Stimulated activated naive B cell treated with anti-CD40 and anti-IgM and Interleukin-4, amounts not matched to agents 10 μg/mL and 1 μg/mL and 100 μg/mL, for 72 hours (primary cell): ENCODE measurements around the gene ARHGEF6.

Experiments
- ATAC-seq, 2 donors: fragments of 150-1000 bp; cut with Tn5 transposase; replicated peaks; 2 replicates each; pipeline ENCODE4 v1.10.0; 2021; ENCODE audit warnings: moderate library complexity in 1 of 2
- DNase-seq: peaks from one replicate; pipeline ENCODE4 v3.0.0; 2021
- H3K27ac Mint-ChIP-seq: one replicate; pipeline ENCODE4 v1.8.0; 2022; ENCODE audit warnings: mild to moderate bottlenecking, mixed read lengths
- H3K27me3 Mint-ChIP-seq, 2 donors: one replicate each; pipeline ENCODE4 v1.8.0; 2022; ENCODE audit warnings: mixed read lengths in 2 of 2
- H3K36me3 Mint-ChIP-seq, 2 donors: one replicate each; pipeline ENCODE4 v1.8.0; 2022; ENCODE audit warnings: mixed read lengths in 2 of 2, mild to moderate bottlenecking in 1 of 2
- H3K4me1 Mint-ChIP-seq, 2 donors: one replicate each; pipeline ENCODE4 v1.8.0; 2022; ENCODE audit warnings: mixed read lengths in 2 of 2, mild to moderate bottlenecking in 1 of 2
- H3K4me3 Mint-ChIP-seq, 2 donors: one replicate each; pipeline ENCODE4 v1.8.0; 2022; ENCODE audit warnings: mild to moderate bottlenecking in 2 of 2, mixed read lengths in 2 of 2, moderate library complexity in 1 of 2
- H3K9me3 Mint-ChIP-seq, 2 donors: one replicate each; pipeline ENCODE4 v1.8.0; 2022; ENCODE audit warnings: mixed read lengths in 2 of 2, mild to moderate bottlenecking in 1 of 2

ARHGEF6 gene

GRCh38 chrX:136747003-136747986 lies 33.4 kb downstream of the ARHGEF6 start:
- peaks cover 3 to 4% of the 10 kb centered on the region in 2 donors for H3K36me3 Mint-ChIP-seq

GRCh38 chrX:136745215-136746173 lies 35.2 kb downstream of the ARHGEF6 start:
- ATAC-seq (peak; percentile 18 to 22), DNase-seq (no peak)
- Mint-ChIP-seq H3K36me3 (peaks cover 3 to 6% of the 10 kb centered on the region in 2 donors), H3K27ac (peak overlapping the region; percentile 48), H3K9me3 (no peaks in the 10 kb centered on the region), H3K4me1 (peaks cover 11 to 63% of the 10 kb centered on the region in 2 donors), H3K27me3 (no peaks in the 10 kb centered on the region), H3K4me3 (peak overlapping the region in 1 of 2 donors; percentile 22)

More at GRCh38 chrX:136747003-136747986, 33.4 kb downstream of the ARHGEF6 start:
- ATAC-seq (peak; percentile 91 to 93), DNase-seq (no peak)
- no peaks in the 10 kb centered on the region for H3K9me3 Mint-ChIP-seq
- H3K27ac Mint-ChIP-seq: peak overlapping the region; percentile 62
- H3K4me1 Mint-ChIP-seq: peaks cover 12 to 63% of the 10 kb centered on the region in 2 donors
- H3K4me3 Mint-ChIP-seq: peak overlapping the region; percentile 7 to 72
- H3K27me3 Mint-ChIP-seq: no peaks in the 10 kb centered on the region

GRCh38 chrX:136742721-136743379 lies 37.9 kb downstream of the ARHGEF6 start:
- ATAC-seq (no peak), DNase-seq (no peak)
- Mint-ChIP-seq H3K4me1 (peaks cover 5 to 44% of the 10 kb centered on the region in 2 donors), H3K27me3 (no peaks in the 10 kb centered on the region), H3K27ac (no peak overlapping the region), H3K9me3 (no peaks in the 10 kb centered on the region), H3K36me3 (peaks cover 11 to 15% of the 10 kb centered on the region in 2 donors), H3K4me3 (no peak overlapping the region)

GRCh38 chrX:136738049-136738729 lies 42.5 kb downstream of the ARHGEF6 start:
- no peak for ATAC-seq
- no peak for DNase-seq
- H3K27ac Mint-ChIP-seq: no peak overlapping the region
- peaks cover 2 to 3% of the 10 kb centered on the region in 2 donors for H3K4me1 Mint-ChIP-seq
- no peak overlapping the region for H3K4me3 Mint-ChIP-seq
- H3K9me3 Mint-ChIP-seq: no peaks in the 10 kb centered on the region
- peaks cover 8 to 11% of the 10 kb centered on the region in 2 donors for H3K36me3 Mint-ChIP-seq
- no peaks in the 10 kb centered on the region for H3K27me3 Mint-ChIP-seq

- ATAC-seq: no peak
- Mint-ChIP-seq H3K4me1 (peaks cover 0 to 3% of the 10 kb centered on the region in 2 donors), H3K27me3 (no peaks in the 10 kb centered on the region), H3K27ac (no peak overlapping the region), H3K9me3 (no peaks in the 10 kb centered on the region), H3K36me3 (peaks cover 8 to 11% of the 10 kb centered on the region in 2 donors), H3K4me3 (no peak overlapping the region)
- no peak for DNase-seq
Observed at GRCh38 chrX:136736690-136737089, 44.0 kb downstream of the ARHGEF6 start.

GRCh38 chrX:136735601-136736000 lies 45.1 kb downstream of the ARHGEF6 start:
- ATAC-seq: no peak
- Mint-ChIP-seq H3K27ac (no peak overlapping the region), H3K4me3 (no peak overlapping the region), H3K27me3 (no peaks in the 10 kb centered on the region), H3K4me1 (peaks cover 3 to 6% of the 10 kb centered on the region in 2 donors), H3K36me3 (peaks cover 8 to 14% of the 10 kb centered on the region in 2 donors), H3K9me3 (no peaks in the 10 kb centered on the region)
- no peak for DNase-seq

- Mint-ChIP-seq H3K27ac (no peak overlapping the region), H3K36me3 (peaks cover 0 to 4% of the 10 kb centered on the region in 2 donors), H3K4me1 (peaks cover 3 to 6% of the 10 kb centered on the region in 2 donors)
Observed at GRCh38 chrX:136733613-136734012, 47.1 kb downstream of the ARHGEF6 start.

GRCh38 chrX:136731798-136732197 lies 48.9 kb downstream of the ARHGEF6 start:
- Mint-ChIP-seq H3K36me3 (peaks cover 0 to 4% of the 10 kb centered on the region in 2 donors), H3K9me3 (no peaks in the 10 kb centered on the region), H3K27ac (no peak overlapping the region), H3K27me3 (no peaks in the 10 kb centered on the region), H3K4me3 (no peak overlapping the region), H3K4me1 (peaks cover 10 to 16% of the 10 kb centered on the region in 2 donors)
- DNase-seq (no peak), ATAC-seq (no peak)

More at GRCh38 chrX:136733613-136734012, 47.1 kb downstream of the ARHGEF6 start:
- H3K9me3 Mint-ChIP-seq: no peaks in the 10 kb centered on the region
- no peak overlapping the region for H3K4me3 Mint-ChIP-seq
- DNase-seq (no peak), ATAC-seq (no peak)
- no peaks in the 10 kb centered on the region for H3K27me3 Mint-ChIP-seq

GRCh38 chrX:136731207-136731782 lies 49.4 kb downstream of the ARHGEF6 start:
- H3K27me3 Mint-ChIP-seq: no peaks in the 10 kb centered on the region
- no peak overlapping the region for H3K27ac Mint-ChIP-seq
- ATAC-seq: no peak

GRCh38 chrX:136728393-136728792 lies 52.3 kb downstream of the ARHGEF6 start:
- peaks cover 0 to 4% of the 10 kb centered on the region in 2 donors for H3K36me3 Mint-ChIP-seq
- H3K27me3 Mint-ChIP-seq: no peaks in the 10 kb centered on the region
- no peaks in the 10 kb centered on the region for H3K9me3 Mint-ChIP-seq
- no peak overlapping the region for H3K4me3 Mint-ChIP-seq
- H3K27ac Mint-ChIP-seq: no peak overlapping the region
- no peak for DNase-seq
- H3K4me1 Mint-ChIP-seq: peaks cover 7 to 20% of the 10 kb centered on the region in 2 donors
- no peak for ATAC-seq

More at GRCh38 chrX:136731207-136731782, 49.4 kb downstream of the ARHGEF6 start:
- Mint-ChIP-seq H3K4me3 (no peak overlapping the region), H3K9me3 (no peaks in the 10 kb centered on the region), H3K36me3 (peaks cover 0 to 4% of the 10 kb centered on the region in 2 donors), H3K4me1 (peaks cover 8 to 20% of the 10 kb centered on the region in 2 donors)
- DNase-seq: no peak

- Mint-ChIP-seq H3K36me3 (peaks cover 3 to 8% of the 10 kb centered on the region in 2 donors), H3K9me3 (peaks cover 3 to 8% of the 10 kb centered on the region in 2 donors), H3K4me1 (peaks cover 7 to 14% of the 10 kb centered on the region in 2 donors), H3K27ac (no peak overlapping the region), H3K4me3 (no peak overlapping the region), H3K27me3 (no peaks in the 10 kb centered on the region)
- ATAC-seq (no peak), DNase-seq (no peak)
Observed at GRCh38 chrX:136725441-136726104, 55.2 kb downstream of the ARHGEF6 start.

- H3K9me3 Mint-ChIP-seq: peaks cover 3 to 8% of the 10 kb centered on the region in 2 donors
- no peak for ATAC-seq
- no peak for DNase-seq
- H3K36me3 Mint-ChIP-seq: peaks cover 3 to 8% of the 10 kb centered on the region in 2 donors
- H3K27me3 Mint-ChIP-seq: no peaks in the 10 kb centered on the region
- no peak overlapping the region for H3K27ac Mint-ChIP-seq
- no peak overlapping the region for H3K4me3 Mint-ChIP-seq
- H3K4me1 Mint-ChIP-seq: peaks cover 8 to 28% of the 10 kb centered on the region in 2 donors
Observed at GRCh38 chrX:136718091-136718490, 62.6 kb downstream of the ARHGEF6 start.
